ENCODE results near the gene PARN.

PARN gene

DNA sequence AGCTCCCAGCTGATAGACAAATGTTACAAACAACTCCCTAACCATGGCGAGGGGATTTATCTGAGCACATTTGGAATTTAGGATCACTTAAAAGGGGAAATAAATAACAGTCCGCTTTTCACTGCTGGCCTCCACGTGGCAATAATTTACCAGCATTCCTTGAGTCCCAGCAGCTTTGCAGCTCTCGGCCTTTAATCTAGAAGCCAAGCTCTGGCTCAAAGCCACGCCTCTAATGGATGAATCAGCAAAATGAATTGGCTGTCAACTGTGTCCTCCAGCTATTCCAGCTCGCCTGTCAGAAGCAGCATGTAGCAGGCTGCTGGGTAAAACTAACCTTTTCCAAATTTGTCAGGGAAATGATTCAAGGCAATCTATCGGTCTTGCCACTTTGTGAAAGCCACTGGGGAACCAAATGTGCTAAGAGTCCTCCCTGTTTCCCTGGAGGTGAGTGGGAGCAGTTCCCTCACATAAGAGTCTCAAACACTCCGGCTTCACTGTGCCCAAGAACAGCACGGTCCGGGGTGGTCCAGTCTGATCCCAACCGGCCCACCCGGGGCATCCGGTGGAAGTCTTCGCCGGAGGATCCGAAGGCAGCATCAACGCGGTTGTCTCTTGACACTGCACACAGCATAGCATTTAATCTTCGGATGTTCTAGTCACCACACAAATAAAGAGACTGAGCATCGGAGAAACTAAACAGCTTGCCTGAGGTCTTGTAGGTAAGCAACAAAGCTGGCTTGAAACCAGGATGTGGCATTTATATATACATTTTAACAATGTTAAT lies 143.3 kb downstream of the PARN start:
- TF ChIP-seq ZFX (IDR thresholded peaks at IDR 0.05) = no peak
- TF ChIP-seq, protein P1, sequence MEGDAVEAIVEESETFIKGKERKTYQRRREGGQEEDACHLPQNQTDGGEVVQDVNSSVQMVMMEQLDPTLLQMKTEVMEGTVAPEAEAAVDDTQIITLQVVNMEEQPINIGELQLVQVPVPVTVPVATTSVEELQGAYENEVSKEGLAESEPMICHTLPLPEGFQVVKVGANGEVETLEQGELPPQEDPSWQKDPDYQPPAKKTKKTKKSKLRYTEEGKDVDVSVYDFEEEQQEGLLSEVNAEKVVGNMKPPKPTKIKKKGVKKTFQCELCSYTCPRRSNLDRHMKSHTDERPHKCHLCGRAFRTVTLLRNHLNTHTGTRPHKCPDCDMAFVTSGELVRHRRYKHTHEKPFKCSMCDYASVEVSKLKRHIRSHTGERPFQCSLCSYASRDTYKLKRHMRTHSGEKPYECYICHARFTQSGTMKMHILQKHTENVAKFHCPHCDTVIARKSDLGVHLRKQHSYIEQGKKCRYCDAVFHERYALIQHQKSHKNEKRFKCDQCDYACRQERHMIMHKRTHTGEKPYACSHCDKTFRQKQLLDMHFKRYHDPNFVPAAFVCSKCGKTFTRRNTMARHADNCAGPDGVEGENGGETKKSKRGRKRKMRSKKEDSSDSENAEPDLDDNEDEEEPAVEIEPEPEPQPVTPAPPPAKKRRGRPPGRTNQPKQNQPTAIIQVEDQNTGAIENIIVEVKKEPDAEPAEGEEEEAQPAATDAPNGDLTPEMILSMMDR (conservative IDR thresholded peaks at IDR 0.05) = no peak
- peak overlapping the region; percentile 89 for H3K27ac ChIP-seq

DNA sequence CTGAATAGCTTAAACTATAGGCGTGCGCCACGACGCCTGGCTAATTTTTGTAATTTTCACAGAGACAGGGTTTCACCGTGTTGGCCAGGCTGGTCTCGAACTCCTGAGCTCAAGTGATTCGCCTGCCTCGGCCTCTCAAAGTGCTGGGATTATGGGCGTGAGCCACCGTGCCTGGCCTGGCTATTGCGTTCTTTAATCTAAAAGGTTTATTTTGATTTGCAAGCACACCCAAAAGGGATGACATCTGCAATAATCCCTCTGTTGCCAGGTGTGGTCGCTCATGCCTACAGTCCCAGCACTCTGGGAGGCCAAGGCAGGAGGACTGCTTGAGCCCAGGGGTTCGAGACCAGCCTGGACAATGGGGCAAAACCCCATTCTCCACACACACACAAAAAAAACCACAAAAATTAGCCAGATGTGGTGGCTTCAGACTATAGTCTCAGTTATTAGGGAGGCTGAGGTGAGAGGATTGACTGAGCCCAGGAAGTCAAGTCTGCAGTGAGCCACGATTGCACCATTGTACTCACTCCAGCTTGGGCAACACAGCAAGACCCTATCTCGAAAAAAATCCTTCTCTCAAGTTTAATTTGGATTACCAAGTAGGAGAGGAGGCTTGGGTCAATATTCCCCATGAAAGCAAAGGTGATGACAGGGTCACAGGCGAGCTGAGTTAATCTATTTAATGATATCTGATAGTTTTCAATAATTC lies 144.1 kb downstream of the PARN start:
- no peak for TF ChIP-seq ZFX (IDR thresholded peaks at IDR 0.05)
- TF ChIP-seq, protein P1 (conservative IDR thresholded peaks at IDR 0.05) = no peak
- peak overlapping the region; percentile 89 for H3K27ac ChIP-seq

DNA sequence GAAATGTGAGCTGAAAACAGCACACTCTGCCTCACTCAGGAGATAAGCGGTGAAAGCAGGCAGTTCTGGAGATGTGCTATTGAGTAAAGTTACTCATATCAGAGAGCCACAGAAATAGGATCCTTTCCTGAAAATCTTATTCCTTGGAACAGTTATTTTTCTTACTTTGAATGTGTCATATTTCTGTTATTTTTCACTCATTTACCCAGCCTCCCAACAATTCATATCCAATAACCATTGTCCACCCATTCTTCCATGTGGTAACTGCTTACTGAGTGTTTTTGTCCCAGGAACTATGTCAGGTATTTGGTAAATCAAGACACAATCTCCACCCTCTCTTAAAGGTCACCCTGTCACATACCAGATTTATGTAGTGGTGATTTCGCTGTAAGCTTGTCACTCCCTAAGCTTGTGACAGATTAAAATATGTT lies 144.9 kb downstream of the PARN start:
- TF ChIP-seq, protein P1 (conservative IDR thresholded peaks at IDR 0.05) = no peak
- TF ChIP-seq ZFX (IDR thresholded peaks at IDR 0.05) = no peak
- no peak overlapping the region for H3K27ac ChIP-seq

DNA sequence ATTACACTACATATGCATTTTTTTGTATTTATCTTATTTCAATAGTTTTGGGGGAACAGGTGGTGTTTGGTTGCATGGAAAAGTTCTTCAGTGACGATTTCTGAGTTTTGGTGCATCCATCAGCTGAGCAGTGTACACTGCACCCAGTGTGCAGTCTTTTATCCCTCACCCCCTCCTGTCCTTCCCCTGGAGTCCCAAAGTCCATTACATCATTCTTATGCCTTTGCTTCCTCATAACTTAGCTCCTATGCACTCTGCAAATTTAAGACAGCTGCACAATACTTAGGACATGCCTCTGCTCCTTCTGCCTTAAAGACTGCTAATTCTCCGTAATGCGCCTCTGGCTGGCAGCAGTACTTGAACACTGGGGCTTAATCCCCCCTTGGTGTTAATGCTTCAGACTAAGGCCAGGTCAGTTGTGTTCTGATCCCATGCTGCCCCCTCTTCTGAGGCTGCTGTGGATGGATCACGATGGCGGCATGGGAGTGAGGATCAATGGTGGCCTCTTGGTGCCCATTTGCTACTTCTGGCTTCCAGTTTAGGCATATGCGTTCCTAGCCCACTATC lies 146.2 kb downstream of the PARN start:
- no peak overlapping the region for H3K27ac ChIP-seq
- no peak for TF ChIP-seq ZFX (IDR thresholded peaks at IDR 0.05)
- TF ChIP-seq, protein P1 (conservative IDR thresholded peaks at IDR 0.05) = no peak

DNA sequence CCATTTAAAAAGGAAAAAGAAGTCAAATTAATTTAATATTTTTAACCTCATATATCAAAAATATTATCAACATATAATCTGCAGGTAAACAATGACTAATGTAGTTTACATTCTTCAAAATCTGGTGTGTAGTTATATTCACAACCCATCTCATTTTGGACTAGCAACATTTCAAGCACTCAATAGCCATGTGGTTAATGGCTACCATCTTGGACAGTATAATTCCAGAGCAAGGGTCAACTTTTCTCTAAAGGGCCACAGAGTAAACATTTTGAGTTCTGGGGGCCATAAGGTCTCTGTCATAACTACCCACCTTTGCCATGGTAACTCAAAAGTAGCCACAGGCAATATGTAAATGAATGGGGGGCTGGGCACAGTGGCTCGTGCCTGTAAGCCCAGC lies 153.9 kb downstream of the PARN start:
- no peak overlapping the region for H3K27ac ChIP-seq
- TF ChIP-seq, protein P1 (conservative IDR thresholded peaks at IDR 0.05) = no peak
- TF ChIP-seq ZFX (IDR thresholded peaks at IDR 0.05) = no peak

DNA sequence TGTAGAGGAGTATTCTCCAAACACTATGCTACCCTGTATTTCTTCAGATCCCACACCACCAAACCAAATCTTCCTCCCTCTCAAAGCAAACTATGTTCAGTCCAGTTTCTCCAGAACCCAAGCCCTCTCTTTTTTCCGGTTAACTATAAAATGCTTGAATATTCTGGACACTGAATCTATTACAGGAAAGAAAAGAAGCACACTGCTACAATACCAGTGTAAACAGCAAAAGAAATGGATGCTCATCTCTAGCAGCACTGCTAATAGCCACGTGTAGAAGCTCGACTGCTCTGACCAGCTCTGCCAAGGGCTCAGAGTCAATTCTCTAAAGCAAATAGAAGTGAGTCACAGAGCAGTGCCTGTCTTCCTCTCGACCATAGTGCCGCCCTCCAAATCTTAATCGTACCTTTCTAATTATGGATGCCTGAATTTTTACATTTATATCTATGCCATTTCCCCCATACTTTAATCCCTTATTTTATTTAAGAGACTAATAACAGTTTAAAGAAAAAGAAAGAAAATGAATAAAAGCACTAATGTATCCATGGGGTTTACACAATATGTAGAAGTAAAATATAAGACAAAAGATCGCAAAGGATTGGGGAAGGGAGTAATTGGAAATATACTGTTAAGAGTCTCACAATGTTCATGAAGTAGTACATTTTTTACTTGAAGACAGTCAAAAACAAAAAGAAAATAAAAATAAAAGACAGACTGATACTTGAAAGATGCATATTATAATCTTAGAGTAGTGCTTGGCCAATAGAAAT lies 154.5 kb downstream of the PARN start:
- H3K27ac ChIP-seq = no peak overlapping the region; the same call in 1 of the 2 replicates
- no peak for TF ChIP-seq ZFX (IDR thresholded peaks at IDR 0.05)
- TF ChIP-seq, protein P1 (conservative IDR thresholded peaks at IDR 0.05) = no peak

Measured in C4-2B (cell line).